Measurements from ENCODE around the gene ARAP1.

The ARAP1 gene

DNA sequence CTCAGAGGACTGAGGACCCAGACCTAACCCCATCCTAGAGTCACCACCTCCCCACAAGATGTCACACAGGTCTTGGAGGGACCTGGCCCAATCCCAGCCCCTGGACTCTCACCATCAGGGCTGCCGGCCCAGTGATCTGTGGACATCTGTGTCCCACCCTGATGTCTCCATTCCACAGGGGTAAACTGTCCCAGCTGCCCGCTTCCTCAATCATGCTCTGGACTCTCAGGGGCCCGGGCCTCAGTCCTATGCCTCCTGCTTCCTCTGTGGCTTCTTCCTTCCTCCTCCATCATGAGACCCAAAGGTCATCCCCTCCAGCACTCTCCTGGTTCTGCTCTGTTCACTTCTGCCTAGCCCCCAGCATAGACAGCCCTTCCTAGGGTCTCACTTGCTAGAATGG, 32.2 kb downstream of the ARAP1 start:
- CTCF ChIA-PET, result interaction anchor here (0.8 to 3.6 kb wide), 5 partner anchors 8 to 458 kb away, joined by 3 to 12 read pairs (median 4); partner anchors contain the start of gene STARD10
- POLR2A ChIA-PET, result no interaction called here
- DNase-seq (ENCODE audit: extremely low spot score), result no peak
- TF ChIP-seq, protein P1, sequence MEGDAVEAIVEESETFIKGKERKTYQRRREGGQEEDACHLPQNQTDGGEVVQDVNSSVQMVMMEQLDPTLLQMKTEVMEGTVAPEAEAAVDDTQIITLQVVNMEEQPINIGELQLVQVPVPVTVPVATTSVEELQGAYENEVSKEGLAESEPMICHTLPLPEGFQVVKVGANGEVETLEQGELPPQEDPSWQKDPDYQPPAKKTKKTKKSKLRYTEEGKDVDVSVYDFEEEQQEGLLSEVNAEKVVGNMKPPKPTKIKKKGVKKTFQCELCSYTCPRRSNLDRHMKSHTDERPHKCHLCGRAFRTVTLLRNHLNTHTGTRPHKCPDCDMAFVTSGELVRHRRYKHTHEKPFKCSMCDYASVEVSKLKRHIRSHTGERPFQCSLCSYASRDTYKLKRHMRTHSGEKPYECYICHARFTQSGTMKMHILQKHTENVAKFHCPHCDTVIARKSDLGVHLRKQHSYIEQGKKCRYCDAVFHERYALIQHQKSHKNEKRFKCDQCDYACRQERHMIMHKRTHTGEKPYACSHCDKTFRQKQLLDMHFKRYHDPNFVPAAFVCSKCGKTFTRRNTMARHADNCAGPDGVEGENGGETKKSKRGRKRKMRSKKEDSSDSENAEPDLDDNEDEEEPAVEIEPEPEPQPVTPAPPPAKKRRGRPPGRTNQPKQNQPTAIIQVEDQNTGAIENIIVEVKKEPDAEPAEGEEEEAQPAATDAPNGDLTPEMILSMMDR (IDR thresholded peaks at IDR 0.05; ENCODE audit: control extremely low read depth, extremely low read depth, low read depth, missing control alignments), result no peak

DNA sequence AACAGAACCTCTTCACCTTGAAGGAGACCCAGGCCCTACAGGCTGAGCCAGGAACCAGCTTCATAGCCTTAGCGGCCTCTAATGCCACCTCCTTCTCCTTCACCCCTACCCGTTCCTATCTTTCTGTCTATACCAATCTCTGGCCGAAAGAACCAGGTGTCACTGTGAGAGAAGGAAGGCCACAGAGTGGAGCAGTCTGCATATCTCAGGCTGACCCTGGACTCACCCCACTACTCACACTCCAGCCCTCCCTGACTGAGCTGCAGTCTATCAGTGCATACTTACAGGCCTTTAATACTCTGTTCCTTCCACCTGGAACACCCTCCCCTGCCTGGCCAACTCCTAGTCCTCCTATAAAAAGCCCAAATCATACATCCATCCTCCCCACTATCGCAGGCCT, 32.7 kb downstream of the ARAP1 start:
- CTCF ChIA-PET, result interaction anchor here (0.6 to 3.6 kb wide), 9 partner anchors 8 to 465 kb away, joined by 3 to 12 read pairs (median 4); partner anchors contain the start of gene STARD10
- POLR2A ChIA-PET, result no interaction called here
- no peak for DNase-seq (ENCODE audit: extremely low spot score)
- TF ChIP-seq, protein P1 (IDR thresholded peaks at IDR 0.05; ENCODE audit: control extremely low read depth, extremely low read depth, low read depth, missing control alignments), result no peak

DNA sequence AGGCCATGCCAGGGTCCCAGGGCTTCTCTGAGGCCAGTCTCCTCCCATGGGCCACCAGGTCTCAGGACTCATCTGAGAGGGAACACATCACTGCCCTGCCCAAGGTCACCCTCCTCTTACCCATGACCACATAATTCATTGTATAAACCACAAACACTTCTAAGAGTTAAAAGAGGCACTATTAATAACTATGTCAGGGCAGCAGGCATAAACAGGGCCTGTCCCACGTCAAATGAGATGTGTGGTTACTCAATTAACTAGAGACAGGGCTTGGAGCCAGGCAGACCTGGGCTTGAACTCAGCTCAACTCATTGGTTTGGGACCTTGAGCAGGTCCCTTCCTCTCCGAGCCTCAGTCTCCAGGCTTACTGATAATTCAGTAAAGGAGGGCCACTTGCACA, 33.1 kb downstream of the ARAP1 start:
- no peak for DNase-seq (ENCODE audit: extremely low spot score)
- ChIA-PET POLR2A (no interaction called here), CTCF (interaction anchor here (0.6 to 3.6 kb wide), 10 partner anchors 9 to 466 kb away, joined by 3 to 12 read pairs (median 4); partner anchors contain the start of gene STARD10)
- TF ChIP-seq, protein P1 (IDR thresholded peaks at IDR 0.05; ENCODE audit: control extremely low read depth, extremely low read depth, low read depth, missing control alignments), result no peak

DNA sequence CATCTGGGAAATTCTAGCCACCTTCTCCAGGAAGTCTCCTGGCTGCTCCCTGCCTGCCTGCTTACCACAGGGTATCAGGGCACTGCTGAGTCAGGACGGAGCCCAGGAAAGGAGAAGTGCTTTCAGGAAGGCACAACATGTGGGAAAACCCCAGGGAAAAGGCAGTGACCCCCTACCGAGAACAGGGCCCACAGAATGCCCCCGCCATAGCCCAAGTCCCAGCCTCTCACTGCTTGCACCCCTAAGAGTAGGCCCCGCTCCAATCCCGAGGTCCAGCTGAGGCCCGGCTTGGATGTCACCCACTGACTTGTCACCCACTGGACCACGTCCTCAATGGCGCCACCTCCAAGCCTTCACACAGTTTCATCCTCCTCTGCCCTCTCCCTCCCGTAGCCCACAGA, 34.1 kb downstream of the ARAP1 start:
- no peak for DNase-seq (ENCODE audit: extremely low spot score)
- CTCF ChIA-PET, result interaction anchor here (1.0 to 3.6 kb wide), 6 partner anchors 7 to 467 kb away, joined by 3 to 16 read pairs (median 5); no protein-coding TSS in a partner anchor
- POLR2A ChIA-PET, result no interaction called here

DNA sequence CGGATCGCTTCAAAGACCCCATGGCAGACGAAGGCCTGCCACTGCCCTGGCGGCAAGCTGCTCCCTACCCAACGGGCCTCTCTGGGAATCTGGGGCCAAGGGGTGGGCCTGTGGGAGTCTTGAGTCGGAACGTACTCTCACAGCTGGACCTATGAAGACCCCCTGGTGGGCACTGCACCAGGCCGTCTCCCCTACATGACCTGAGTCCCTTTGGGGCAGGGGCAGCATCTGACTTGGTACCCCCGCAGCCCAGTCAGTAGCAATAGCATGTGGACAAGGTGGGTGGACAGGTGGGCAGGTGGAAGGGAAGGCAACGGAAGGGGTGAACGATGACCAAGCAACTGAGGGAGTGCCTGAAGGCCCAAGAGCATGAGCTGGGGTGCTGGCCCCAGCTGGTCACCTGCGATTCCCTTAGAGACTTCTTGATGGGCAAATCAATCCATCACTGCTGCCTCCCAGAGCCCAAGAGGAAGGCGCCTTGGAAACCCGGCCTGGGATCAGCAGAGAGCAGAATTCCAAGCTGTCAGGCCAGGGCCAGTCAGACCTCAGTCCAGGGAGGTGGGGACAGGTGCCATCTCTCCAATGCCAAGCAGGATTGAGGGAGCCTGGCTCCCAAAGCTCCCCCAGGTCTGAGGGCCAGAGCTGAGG, 35.3 kb downstream of the ARAP1 start:
- ChIA-PET CTCF (interaction anchor here (0.8 to 3.6 kb wide), 6 partner anchors 9 to 77 kb away, joined by 3 to 16 read pairs (median 8); partner anchors contain the start of gene STARD10), POLR2A (no interaction called here)
- TF ChIP-seq, protein P1 (IDR thresholded peaks at IDR 0.05; ENCODE audit: control extremely low read depth, extremely low read depth, low read depth, missing control alignments), result no peak
- no peak for DNase-seq (ENCODE audit: extremely low spot score)

More for the DNA sequence above, 34.1 kb downstream of the ARAP1 start:
- TF ChIP-seq, protein P1 (IDR thresholded peaks at IDR 0.05; ENCODE audit: control extremely low read depth, extremely low read depth, low read depth, missing control alignments), result no peak

DNA sequence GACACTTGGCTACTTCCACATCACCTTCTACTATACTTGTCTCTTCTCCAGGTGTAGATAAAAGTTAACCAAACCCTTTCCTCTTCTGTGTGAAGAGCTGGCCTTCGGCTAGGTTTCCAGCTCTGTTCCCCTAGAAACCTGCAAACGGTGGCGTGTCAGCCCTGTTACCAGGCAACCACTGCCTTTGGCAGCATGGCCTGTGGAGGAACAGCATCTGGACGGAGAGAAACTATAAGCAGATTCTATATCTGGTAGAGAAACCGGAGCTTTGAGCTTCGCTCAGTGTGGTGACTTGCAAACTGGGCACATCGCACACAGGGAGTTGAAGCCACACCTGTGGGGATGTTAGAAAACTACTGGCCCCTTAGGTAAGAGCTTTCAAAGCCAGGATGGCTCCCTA, 35.9 kb downstream of the ARAP1 start:
- DNase-seq (ENCODE audit: extremely low spot score), result no peak
- TF ChIP-seq, protein P1 (IDR thresholded peaks at IDR 0.05; ENCODE audit: control extremely low read depth, extremely low read depth, low read depth, missing control alignments), result no peak
- ChIA-PET POLR2A (interaction anchor here (0.6 kb wide), 1 partner anchor 48 kb away, joined by 6 read pairs; no protein-coding TSS in a partner anchor), CTCF (interaction anchor here (0.8 to 3.6 kb wide), 5 partner anchors 9 to 78 kb away, joined by 3 to 16 read pairs (median 6); partner anchors contain the start of gene STARD10)

Measured in GM10248 (cell line).